ACC112 (cell line): Measurements from ENCODE around the gene MAVS.

Source experiments
- H2AFZ ChIP-seq: fragments of 200-600 bp; sonication (generic); one replicate; pipeline ENCODE4 v1.6.0; 2017; ENCODE audit warnings: antibody characterized with exemption, low read length; ENCODE audit not compliant: unreplicated experiment
- H3K27ac ChIP-seq: fragments of 200-600 bp; sonication (generic); 2 replicates; pipeline ENCODE4 v1.5.1; 2014; ENCODE audit warnings: low read depth, mild to moderate bottlenecking, antibody characterized with exemption, low read length, moderate library complexity
- H3K27me3 ChIP-seq: fragments of 200-600 bp; sonication (generic); 2 replicates; pipeline ENCODE4 v1.6.1; 2014; ENCODE audit warnings: mild to moderate bottlenecking, antibody characterized with exemption, low read length, moderate library complexity, mixed read lengths; ENCODE audit not compliant: insufficient read depth
- H3K36me3 ChIP-seq: fragments of 200-600 bp; sonication (generic); 2 replicates; pipeline ENCODE4 v1.6.1; 2016; ENCODE audit warnings: mild to moderate bottlenecking, antibody characterized with exemption, low read length, moderate library complexity, mixed read lengths; ENCODE audit not compliant: insufficient read depth
- H3K4me1 ChIP-seq: fragments of 200-600 bp; sonication (generic); one replicate; pipeline ENCODE4 v1.6.1; 2016; ENCODE audit warnings: low read length, mixed read lengths; ENCODE audit not compliant: insufficient read depth, unreplicated experiment, control insufficient read depth
- H3K4me3 ChIP-seq: fragments of 200-600 bp; sonication (generic); 2 replicates; pipeline ENCODE4 v1.5.1; 2014; ENCODE audit warnings: mild to moderate bottlenecking, low read depth, low read length
- H3K79me2 ChIP-seq: fragments of 200-600 bp; sonication (generic); one replicate; pipeline ENCODE4 v1.6.0; 2016; ENCODE audit warnings: low read length; ENCODE audit not compliant: control insufficient read depth, unreplicated experiment, insufficient read depth

The MAVS gene

GRCh38 chr20:3846740-3847428 lies at the start of gene MAVS:
Gene MAVS, plus strand, starts transcription at chr20:3846834. Its CDS starts 7,791 bp downstream, at chr20:3854625.
- Histone ChIP-seq H3K79me2 (peaks cover 34% of the 10 kb centered on the region), H3K36me3 (no peaks in the 10 kb centered on the region), H3K27me3 (no peaks in the 10 kb centered on the region), H3K27ac (peak within 1 kb of the TSS; percentile 28; the same call in 1 of the 2 replicates), H2AFZ (peak within 1 kb of the TSS; percentile 77), H3K4me1 (peaks cover 29% of the 10 kb centered on the region), H3K4me3 (peak within 1 kb of the TSS; percentile 84)

GRCh38 chr20:3797226-3797545 lies 49.4 kb upstream of the MAVS start:
- Histone ChIP-seq H3K4me3 (peak overlapping the region; percentile 85), H3K27ac (peak overlapping the region; percentile 60; the same call in 1 of the 2 replicates), H3K27me3 (no peaks in the 10 kb centered on the region), H3K79me2 (peaks cover 55% of the 10 kb centered on the region), H3K4me1 (peaks cover 26% of the 10 kb centered on the region), H3K36me3 (peaks cover 36% of the 10 kb centered on the region; the same call in 1 of the 2 replicates), H2AFZ (no peak overlapping the region)

- Histone ChIP-seq H3K4me3 (peak overlapping the region; percentile 85), H3K36me3 (peaks cover 41% of the 10 kb centered on the region; the same call in 1 of the 2 replicates), H2AFZ (no peak overlapping the region), H3K27me3 (no peaks in the 10 kb centered on the region), H3K79me2 (peaks cover 55% of the 10 kb centered on the region), H3K4me1 (peaks cover 26% of the 10 kb centered on the region), H3K27ac (peak overlapping the region; percentile 60)
Observed at GRCh38 chr20:3797592-3798372, 48.9 kb upstream of the MAVS start.

DNA sequence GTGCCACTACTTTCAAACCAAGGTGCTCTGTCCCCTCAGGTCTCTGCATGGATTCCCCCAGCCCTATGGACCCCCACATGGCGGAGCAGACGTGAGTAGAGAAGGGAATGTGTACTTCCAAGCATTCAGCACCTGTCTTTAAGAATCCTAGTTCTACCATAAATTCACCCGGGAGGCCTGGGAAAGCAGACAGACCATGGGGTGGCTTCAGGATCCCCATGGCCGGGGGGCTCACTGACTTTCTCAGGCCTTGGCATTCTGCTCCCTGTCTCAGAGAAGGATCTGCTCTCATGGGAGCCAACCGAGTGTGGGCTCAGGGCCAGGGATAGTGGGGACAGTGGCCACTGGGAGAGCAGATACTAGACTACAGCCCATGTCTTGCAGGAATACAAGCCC lies 48.3 kb upstream of the MAVS start:
- peak overlapping the region; percentile 85 for H3K4me3 ChIP-seq
- H3K27me3 ChIP-seq: no peaks in the 10 kb centered on the region
- peak overlapping the region; percentile 60 for H3K27ac ChIP-seq
- peaks cover 55% of the 10 kb centered on the region for H3K79me2 ChIP-seq
- peaks cover 47% of the 10 kb centered on the region; the same call in 1 of the 2 replicates for H3K36me3 ChIP-seq
- no peak overlapping the region for H2AFZ ChIP-seq
- peaks cover 26% of the 10 kb centered on the region for H3K4me1 ChIP-seq

GRCh38 chr20:3798908-3799248 lies 47.8 kb upstream of the MAVS start:
- Histone ChIP-seq H2AFZ (no peak overlapping the region), H3K4me1 (peaks cover 29% of the 10 kb centered on the region), H3K27me3 (no peaks in the 10 kb centered on the region), H3K27ac (no peak overlapping the region), H3K79me2 (peaks cover 55% of the 10 kb centered on the region), H3K4me3 (peak overlapping the region; percentile 85), H3K36me3 (peaks cover 47% of the 10 kb centered on the region)

GRCh38 chr20:3800256-3800877 lies 46.3 kb upstream of the MAVS start:
- H3K4me3 ChIP-seq: no peak overlapping the region
- H2AFZ ChIP-seq: no peak overlapping the region
- no peak overlapping the region for H3K27ac ChIP-seq
- H3K4me1 ChIP-seq: peaks cover 37% of the 10 kb centered on the region
- peaks cover 55% of the 10 kb centered on the region for H3K79me2 ChIP-seq
- H3K27me3 ChIP-seq: no peaks in the 10 kb centered on the region
- peaks cover 54% of the 10 kb centered on the region for H3K36me3 ChIP-seq

DNA sequence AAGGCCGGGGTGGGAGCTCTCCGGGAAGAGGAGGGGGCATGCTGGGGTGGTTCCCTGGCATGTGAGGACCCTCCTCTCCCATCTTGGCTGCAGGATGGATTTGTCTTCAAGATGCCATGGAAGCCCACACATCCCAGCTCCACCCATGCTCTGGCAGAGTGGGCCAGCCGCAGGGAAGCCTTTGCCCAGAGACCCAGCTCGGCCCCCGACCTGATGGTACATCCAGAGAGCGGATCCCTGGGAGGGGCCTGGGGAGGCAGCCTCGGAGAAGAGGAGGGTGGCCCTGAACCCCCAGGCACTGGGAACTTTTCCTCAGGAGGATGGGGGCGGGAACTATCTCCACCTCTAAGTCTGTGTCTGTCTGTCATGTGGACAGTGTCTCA lies 45.8 kb upstream of the MAVS start:
- H2AFZ ChIP-seq: no peak overlapping the region
- H3K4me1 ChIP-seq: peaks cover 42% of the 10 kb centered on the region
- peaks cover 58% of the 10 kb centered on the region for H3K36me3 ChIP-seq
- no peak overlapping the region for H3K27ac ChIP-seq
- peaks cover 55% of the 10 kb centered on the region for H3K79me2 ChIP-seq
- H3K4me3 ChIP-seq: no peak overlapping the region
- H3K27me3 ChIP-seq: no peaks in the 10 kb centered on the region

GRCh38 chr20:3801299-3801698 lies 45.3 kb upstream of the MAVS start:
- Histone ChIP-seq H3K4me1 (peaks cover 47% of the 10 kb centered on the region), H3K79me2 (peaks cover 55% of the 10 kb centered on the region), H3K27ac (no peak overlapping the region), H2AFZ (no peak overlapping the region), H3K27me3 (no peaks in the 10 kb centered on the region), H3K4me3 (no peak overlapping the region), H3K36me3 (peaks cover 58% of the 10 kb centered on the region)

GRCh38 chr20:3801846-3802245 lies 44.8 kb upstream of the MAVS start:
- peaks cover 51% of the 10 kb centered on the region for H3K4me1 ChIP-seq
- H3K27me3 ChIP-seq: no peaks in the 10 kb centered on the region
- no peak overlapping the region for H3K4me3 ChIP-seq
- no peak overlapping the region for H3K27ac ChIP-seq
- no peak overlapping the region for H2AFZ ChIP-seq
- H3K36me3 ChIP-seq: peaks cover 58% of the 10 kb centered on the region
- peaks cover 49% of the 10 kb centered on the region for H3K79me2 ChIP-seq

DNA sequence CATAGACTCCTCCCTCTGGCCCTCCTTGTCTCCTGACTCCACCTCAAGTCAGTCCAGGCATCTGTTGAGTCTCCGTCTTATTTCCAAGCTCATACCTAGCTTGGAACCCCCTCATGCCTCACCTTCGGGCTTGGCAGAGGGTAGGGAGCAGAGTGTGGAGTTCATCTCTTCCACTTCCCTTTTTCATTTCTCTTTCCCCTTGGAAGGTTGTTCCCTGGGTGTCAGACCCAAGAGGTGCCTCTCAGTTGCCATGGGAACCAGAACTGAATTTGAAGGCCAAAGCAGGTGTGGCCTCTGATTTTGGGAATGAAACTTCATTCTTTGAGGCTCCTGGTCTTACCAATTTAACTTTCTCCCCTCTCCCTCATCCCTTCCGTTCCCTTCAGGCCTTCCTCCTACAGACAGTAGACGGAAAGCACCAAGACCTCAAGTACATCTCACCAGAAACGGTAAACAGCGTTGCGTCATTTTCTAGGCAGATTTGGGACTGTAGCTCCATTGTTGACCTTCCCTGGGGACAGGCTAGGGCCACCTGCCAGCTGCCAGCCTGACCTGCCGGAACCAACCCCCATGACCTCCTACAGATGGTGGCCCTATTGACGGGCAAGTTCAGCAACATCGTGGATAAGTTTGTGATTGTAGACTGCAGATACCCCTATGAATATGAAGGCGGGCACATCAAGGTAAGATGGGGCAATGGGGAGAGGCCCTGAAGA lies 44.0 kb upstream of the MAVS start:
- Histone ChIP-seq H3K4me1 (peaks cover 54% of the 10 kb centered on the region), H3K36me3 (peaks cover 54% of the 10 kb centered on the region)

More for the DNA sequence above, 44.0 kb upstream of the MAVS start:
- Histone ChIP-seq H2AFZ (no peak overlapping the region), H3K27ac (0 out of 2 replicates have a peak overlapping the region, but pooled peaks have one; percentile 4), H3K4me3 (no peak overlapping the region), H3K27me3 (no peaks in the 10 kb centered on the region), H3K79me2 (peaks cover 41% of the 10 kb centered on the region)
